Measurements from ENCODE around the gene SIVA1. TPM values are rescaled to one million over a fixed set of nuclear protein-coding genes. Genes with fewer than 3 reads are reported as not detected.

The SIVA1 gene
- total RNA-seq, 1 donor from 2014 or later: 47.9 TPM

DNA sequence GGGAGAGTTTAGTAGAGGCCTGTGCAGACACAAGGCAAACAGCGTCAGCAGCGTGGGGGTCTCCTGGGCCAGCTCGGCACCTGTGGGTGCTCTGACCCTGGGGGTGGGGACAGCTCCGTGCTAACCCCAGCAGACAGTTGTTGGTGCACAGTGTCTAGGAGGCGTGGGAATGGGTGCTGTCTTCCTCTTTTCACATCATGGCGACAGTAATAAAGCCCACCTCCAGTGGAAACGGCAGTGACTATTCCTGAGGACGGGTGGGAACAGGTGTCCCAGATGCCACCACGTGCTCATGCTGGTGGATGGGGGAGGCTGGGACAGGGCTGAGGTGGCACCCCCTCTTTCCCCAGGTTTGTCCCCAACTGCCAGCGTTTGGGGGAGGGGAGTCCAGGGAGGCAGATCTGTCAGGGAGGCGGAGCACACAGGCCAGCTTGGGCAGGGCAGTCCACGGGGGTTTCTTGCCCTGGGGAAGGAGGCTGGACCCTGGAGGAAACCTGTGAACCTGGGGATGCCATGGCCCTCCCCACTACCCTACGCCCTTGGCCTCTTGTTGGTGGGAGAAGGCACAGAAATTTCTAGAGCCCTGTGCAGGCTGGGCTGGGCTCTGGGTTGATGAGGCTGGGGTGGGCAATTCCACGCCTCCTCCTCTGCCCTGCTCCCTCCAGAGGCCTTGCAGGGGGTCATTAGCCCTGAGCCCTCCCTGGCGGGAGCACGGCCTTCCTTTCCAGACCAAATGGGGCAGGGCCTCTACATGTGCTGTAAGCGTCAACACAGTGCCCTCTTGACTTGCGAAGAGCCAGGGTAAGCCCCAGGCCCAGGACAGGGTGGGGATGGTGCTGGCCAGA lies 51.8 kb downstream of the SIVA1 start:
- ATAC-seq (ENCODE audit: low read depth) (no peak), DNase-seq (no peak)
- intact Hi-C loops (cut with micrococcal nuclease): no loop called here
- ChIA-PET POLR2A (interaction anchor here (0.7 kb wide), 1 partner anchor 16 kb away, joined by 5 read pairs; no protein-coding TSS in a partner anchor), CTCF (no interaction called here)
- Mint-ChIP-seq H3K4me1 (peaks cover 22% of the 10 kb centered on the region), H3K27ac (no peak overlapping the region), H3K27me3 (no peaks in the 10 kb centered on the region), H3K4me3 (no peak overlapping the region), H3K9me3 (no peaks in the 10 kb centered on the region), H3K36me3 (ENCODE audit: low read depth) (peaks cover 1% of the 10 kb centered on the region)
- no peak for TF ChIP-seq CTCF (IDR thresholded peaks at IDR 0.05)

- ChIA-PET CTCF (no interaction called here), POLR2A (no interaction called here)
- DNase-seq (no peak), ATAC-seq (ENCODE audit: low read depth) (no peak)
- peaks cover 18% of the 10 kb centered on the region for H3K4me1 Mint-ChIP-seq
- H3K36me3 Mint-ChIP-seq (ENCODE audit: low read depth): peaks cover 1% of the 10 kb centered on the region
- no peak for TF ChIP-seq CTCF (IDR thresholded peaks at IDR 0.05)
- no peaks in the 10 kb centered on the region for H3K9me3 Mint-ChIP-seq
- H3K4me3 Mint-ChIP-seq: no peak overlapping the region
- no peaks in the 10 kb centered on the region for H3K27me3 Mint-ChIP-seq
- no peak overlapping the region for H3K27ac Mint-ChIP-seq
- intact Hi-C loops (cut with micrococcal nuclease): no loop called here
Observed at GRCh38 chr14:104805326-104805678, 52.4 kb downstream of the SIVA1 start.

DNA sequence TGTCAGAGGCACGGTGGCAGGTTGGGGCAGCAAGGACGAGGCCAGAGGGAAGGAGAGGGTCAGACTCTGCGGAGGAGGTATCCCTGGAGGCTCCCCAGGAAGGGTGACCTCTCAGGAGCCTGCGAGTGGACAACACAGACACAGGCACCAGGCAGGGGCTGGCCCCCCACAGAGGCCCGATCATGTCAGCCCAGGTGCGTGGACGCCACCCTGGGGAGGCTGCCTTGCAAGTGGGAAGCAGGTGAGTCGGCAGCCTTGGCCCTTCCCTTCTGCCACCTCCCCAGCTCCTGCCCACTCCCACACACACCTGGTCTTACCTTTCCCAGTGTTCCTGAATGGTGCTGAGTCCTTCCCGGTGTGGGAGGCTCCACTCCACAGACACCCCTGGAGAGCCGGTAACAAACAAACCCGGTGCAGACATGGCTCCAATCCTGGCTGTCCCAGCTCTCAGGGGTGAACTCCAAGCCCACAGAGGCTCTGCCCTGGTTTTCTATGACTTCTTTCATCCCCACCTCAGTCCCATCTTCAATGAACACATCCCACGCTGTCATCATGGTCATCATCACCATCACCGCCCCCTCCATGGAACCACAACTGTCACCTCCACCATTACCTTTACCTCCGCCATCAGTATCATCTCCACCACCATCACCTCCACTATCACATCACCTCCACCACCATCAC lies 53.1 kb downstream of the SIVA1 start:
- Mint-ChIP-seq H3K36me3 (ENCODE audit: low read depth) (peaks cover 1% of the 10 kb centered on the region), H3K27ac (no peak overlapping the region), H3K9me3 (no peaks in the 10 kb centered on the region), H3K4me3 (no peak overlapping the region), H3K27me3 (no peaks in the 10 kb centered on the region), H3K4me1 (peaks cover 18% of the 10 kb centered on the region)
- TF ChIP-seq CTCF (IDR thresholded peaks at IDR 0.05): no peak
- ATAC-seq (ENCODE audit: low read depth): no peak
- intact Hi-C loops (cut with micrococcal nuclease): no loop called here
- POLR2A ChIA-PET: no interaction called here
- CTCF ChIA-PET: no interaction called here
- DNase-seq: no peak

GRCh38 chr14:104806625-104807465 lies 53.9 kb downstream of the SIVA1 start:
- ChIA-PET CTCF (no interaction called here), POLR2A (interaction anchor here (0.6 kb wide), 1 partner anchor 8 kb away, joined by 8 read pairs; no protein-coding TSS in a partner anchor)
- Mint-ChIP-seq H3K27me3 (no peaks in the 10 kb centered on the region), H3K4me3 (no peak overlapping the region), H3K36me3 (ENCODE audit: low read depth) (no peaks in the 10 kb centered on the region), H3K4me1 (peaks cover 11% of the 10 kb centered on the region), H3K9me3 (no peaks in the 10 kb centered on the region), H3K27ac (no peak overlapping the region)
- TF ChIP-seq CTCF (IDR thresholded peaks at IDR 0.05): no peak
- intact Hi-C loops (cut with micrococcal nuclease): no loop called here
- ATAC-seq (ENCODE audit: low read depth) (no peak), DNase-seq (no peak)

DNA sequence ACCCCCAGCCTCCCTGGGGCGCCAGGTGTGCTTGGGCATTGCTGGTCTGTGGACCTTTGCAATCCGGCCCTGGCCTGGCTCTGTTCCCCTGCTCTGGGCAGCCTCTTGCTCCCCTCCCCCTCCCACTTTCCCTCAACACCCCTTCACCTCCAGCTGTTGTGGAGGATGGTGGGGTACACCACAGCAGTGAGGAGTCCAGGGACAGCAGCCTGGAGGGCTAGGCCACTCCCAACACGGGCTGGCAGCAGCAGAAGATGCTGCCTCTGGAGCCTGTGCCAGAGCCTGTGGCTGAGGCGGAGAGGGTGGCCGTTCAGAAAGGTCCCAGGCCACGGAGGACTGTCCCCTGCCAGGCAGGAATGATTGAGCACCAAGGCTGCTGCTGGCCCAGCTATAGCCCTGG lies 55.5 kb downstream of the SIVA1 start:
- no peaks in the 10 kb centered on the region for H3K36me3 Mint-ChIP-seq (ENCODE audit: low read depth)
- ATAC-seq (ENCODE audit: low read depth) (no peak), DNase-seq (no peak)
- TF ChIP-seq CTCF (IDR thresholded peaks at IDR 0.05): no peak
- peaks cover 4% of the 10 kb centered on the region for H3K4me1 Mint-ChIP-seq
- intact Hi-C loops (cut with micrococcal nuclease): no loop called here
- ChIA-PET CTCF (no interaction called here), POLR2A (no interaction called here)
- H3K27me3 Mint-ChIP-seq: no peaks in the 10 kb centered on the region
- no peak overlapping the region for H3K4me3 Mint-ChIP-seq
- no peaks in the 10 kb centered on the region for H3K9me3 Mint-ChIP-seq
- no peak overlapping the region for H3K27ac Mint-ChIP-seq
